Measurements from ENCODE around the gene DEFB121.

Gene DEFB121

DNA sequence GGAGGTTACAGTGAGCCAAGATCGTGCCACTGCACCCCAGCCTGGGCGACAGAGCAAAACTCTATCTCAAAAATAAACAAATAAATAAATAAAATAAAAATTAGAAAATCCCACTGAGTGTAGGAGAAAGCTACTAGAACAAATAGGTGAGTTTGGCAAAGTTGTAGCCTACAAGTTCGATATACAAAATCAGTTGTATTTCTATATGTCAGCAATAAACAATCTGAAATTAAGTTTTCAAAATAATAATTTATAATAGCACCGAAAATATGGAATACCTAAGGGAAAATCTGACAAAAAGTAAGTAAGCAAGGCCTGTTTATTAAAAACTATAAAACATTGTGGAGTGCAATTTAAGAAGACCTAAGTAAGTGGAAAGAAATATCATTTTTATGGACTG is 42.7 kb downstream of the DEFB121 start:
- DNase-seq (ENCODE audit: low read depth): no peak

DNA sequence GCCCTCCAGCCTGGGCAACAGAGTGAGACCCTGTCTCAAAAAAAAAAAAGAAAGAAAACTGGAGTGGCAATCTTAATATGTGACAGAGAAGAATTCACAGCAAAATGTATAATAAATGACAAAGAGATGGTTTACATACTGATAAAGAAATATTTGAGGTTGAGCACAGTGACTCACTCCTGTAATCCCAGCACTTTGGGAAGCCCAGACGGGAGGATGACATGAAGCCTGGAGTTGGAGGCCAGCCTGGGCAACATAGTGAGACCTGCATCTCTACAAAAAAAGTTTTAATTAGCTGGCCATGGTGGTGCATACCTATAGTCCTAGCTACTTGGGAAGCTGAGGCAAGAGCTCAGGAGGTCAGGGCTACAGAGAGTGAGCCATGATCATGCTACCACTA is 50.0 kb downstream of the DEFB121 start:
- no peak for DNase-seq (ENCODE audit: low read depth)
